Neural cell (in vitro differentiated cells): Measurements from ENCODE around the gene DCAF11.

Experiments used
- CTCF ChIP-seq: fragments of 450-650 bp; IDR thresholded peaks from 2 replicates; pipeline ENCODE4 v1.5.1; 2014; ENCODE audit warnings: antibody characterized with exemption, mild to moderate bottlenecking, moderate library complexity; ENCODE audit not compliant: poor library complexity, severe bottlenecking
- EP300 ChIP-seq: fragments of 450-650 bp; conservative IDR thresholded peaks from 2 replicates; pipeline ENCODE4 v1.6.1; 2014; ENCODE audit warnings: antibody characterized with exemption, mild to moderate bottlenecking, moderate library complexity; ENCODE audit not compliant: poor library complexity, severe bottlenecking
- EZH2 ChIP-seq: fragments of 200-600, 300-800 bp; shearing (Covaris generic), sonication (generic); IDR thresholded peaks from 2 replicates; pipeline ENCODE4 v1.6.1; 2014; ENCODE audit warnings: antibody characterized with exemption, low read length, borderline replicate concordance, mild to moderate bottlenecking; ENCODE audit not compliant: insufficient read depth, poor library complexity, severe bottlenecking
- MXI1 ChIP-seq: fragments of 450-650 bp; conservative IDR thresholded peaks from 2 replicates; pipeline ENCODE4 v1.6.1; 2014; ENCODE audit warnings: antibody characterized with exemption, mild to moderate bottlenecking; ENCODE audit not compliant: poor library complexity, severe bottlenecking
- RAD21 ChIP-seq: fragments of 450-650 bp; conservative IDR thresholded peaks from 2 replicates; pipeline ENCODE4 v1.6.1; 2014; ENCODE audit warnings: antibody characterized with exemption, mild to moderate bottlenecking, moderate library complexity
- SMC3 ChIP-seq: fragments of 450-650 bp; conservative IDR thresholded peaks from 2 replicates; pipeline ENCODE4 v1.6.1; 2014; ENCODE audit warnings: antibody characterized with exemption, mild to moderate bottlenecking, moderate library complexity; ENCODE audit not compliant: poor library complexity
- TAF1 ChIP-seq: IDR thresholded peaks from 2 replicates; pipeline ENCODE4 v1.6.1; 2012; ENCODE audit warnings: low read depth

DNA sequence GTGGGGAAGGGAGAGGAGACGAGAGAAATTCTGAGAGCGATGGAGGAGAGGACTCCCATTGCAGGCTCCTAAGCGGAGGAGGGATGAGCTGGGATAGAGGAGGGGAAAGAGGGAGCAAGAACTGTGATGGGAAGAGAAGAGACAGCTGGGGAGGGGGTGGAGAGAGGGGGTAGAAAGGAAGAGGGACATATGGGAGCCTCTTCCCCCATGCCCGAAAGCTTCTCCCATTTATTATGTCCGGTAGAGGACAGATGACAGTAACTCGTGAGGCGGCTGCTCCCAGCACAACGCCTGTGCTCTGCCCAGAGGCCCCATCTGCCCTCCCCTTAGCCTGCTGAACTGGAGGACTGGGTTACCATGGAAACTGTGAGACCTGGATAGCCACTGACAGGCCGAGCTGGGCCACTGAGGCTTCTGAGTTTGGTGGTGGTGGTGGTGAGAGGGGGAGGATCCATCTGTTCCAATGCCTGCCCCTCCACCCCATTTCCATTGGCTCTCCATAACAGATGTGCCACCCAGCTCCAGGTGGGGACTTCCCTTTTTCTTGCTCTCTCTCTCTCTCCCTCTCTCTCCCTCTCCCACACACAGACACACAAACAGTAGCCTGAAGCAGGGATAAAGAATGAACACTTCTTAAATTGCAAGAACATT, 35.0 kb upstream of the DCAF11 start:
- TF ChIP-seq SMC3 (no peak), CTCF (no peak), MXI1 (no peak), EZH2 (no peak), RAD21 (no peak), TAF1 (no peak), EP300 (peak; percentile 25)
